HG03460 (cell line): ENCODE data around the gene PPP1R36.
A peak's percentile ranks its signal among the peaks of the same experiment; 100 is the strongest.
"Not testable (repeated sequence)": the region's sequence is repeated elsewhere in the genome, so short reads cannot be mapped to it uniquely, and the experiment has no call there.

Experiments
- ATAC-seq: cut with Tn5 transposase; IDR thresholded peaks from one replicate; pipeline ENCODE4 v1.9.1; 2021; ENCODE audit not compliant: unreplicated experiment

The PPP1R36 gene

GRCh38 chr14:64610049-64610746 lies 60.4 kb downstream of the PPP1R36 start:
- ATAC-seq, result no peak

GRCh38 chr14:64611358-64612020 lies 61.7 kb downstream of the PPP1R36 start:
- no peak for ATAC-seq

GRCh38 chr14:64612021-64612380 lies 62.2 kb downstream of the PPP1R36 start:
- ATAC-seq, result no peak

GRCh38 chr14:64612971-64613666 lies 63.4 kb downstream of the PPP1R36 start:
- no peak for ATAC-seq

GRCh38 chr14:64614166-64614565 lies 64.4 kb downstream of the PPP1R36 start:
- no peak for ATAC-seq

GRCh38 chr14:64614805-64615391 lies 65.1 kb downstream of the PPP1R36 start:
- no peak for ATAC-seq

- not testable (repeated sequence) for ATAC-seq
Measured at GRCh38 chr14:64617872-64618408, 68.2 kb downstream of the PPP1R36 start.

- ATAC-seq, result no peak
Measured at GRCh38 chr14:64620910-64621309, 71.1 kb downstream of the PPP1R36 start.

- ATAC-seq, result no peak
Measured at GRCh38 chr14:64623554-64624165, 73.9 kb downstream of the PPP1R36 start.

GRCh38 chr14:64625386-64626232 lies 75.8 kb downstream of the PPP1R36 start:
- no peak for ATAC-seq

GRCh38 chr14:64628940-64629408 lies 79.2 kb downstream of the PPP1R36 start:
- ATAC-seq, result no peak

GRCh38 chr14:64630778-64631177 lies 81.0 kb downstream of the PPP1R36 start:
- ATAC-seq, result no peak

- ATAC-seq, result not testable (repeated sequence)
Measured at GRCh38 chr14:64631222-64631621, 81.5 kb downstream of the PPP1R36 start.

- no peak for ATAC-seq
Measured at GRCh38 chr14:64632056-64632455, 82.3 kb downstream of the PPP1R36 start.

- ATAC-seq, result no peak
Measured at GRCh38 chr14:64634558-64634957, 84.8 kb downstream of the PPP1R36 start.

GRCh38 chr14:64636208-64636979 lies 86.6 kb downstream of the PPP1R36 start:
- peak; percentile 51 for ATAC-seq

- no peak for ATAC-seq
Measured at GRCh38 chr14:64636980-64637429, 87.2 kb downstream of the PPP1R36 start.

- no peak for ATAC-seq
Measured at GRCh38 chr14:64637735-64638473, 88.1 kb downstream of the PPP1R36 start.
